Suprapubic skin (tissue), 4 donors: Measurements from ENCODE around the gene RNPS1. TPM values are rescaled to one million over a fixed set of nuclear protein-coding genes. Genes with fewer than 3 reads are reported as not detected.

ENCODE experiments used
- DNase-seq, 2 donors: peaks; one replicate each; pipeline ENCODE4 v3.0.0-alpha.2; 2019; ENCODE audit warnings: low spot score in 2 of 2
- H3K27ac ChIP-seq: fragments of 200-600 bp; sonication (generic); one replicate; pipeline ENCODE4 v1.5.1; 2019
- H3K27me3 ChIP-seq: fragments of 200-600 bp; sonication (generic); one replicate; pipeline ENCODE4 v1.5.1; 2019
- H3K36me3 ChIP-seq: fragments of 200-600 bp; sonication (generic); one replicate; pipeline ENCODE4 v1.5.1; 2019
- H3K4me1 ChIP-seq: fragments of 200-600 bp; sonication (generic); one replicate; pipeline ENCODE4 v1.5.1; 2019
- H3K4me3 ChIP-seq: fragments of 200-600 bp; sonication (generic); one replicate; pipeline ENCODE4 v1.5.1; 2019; ENCODE audit warnings: mild to moderate bottlenecking
- H3K9me3 ChIP-seq: fragments of 200-600 bp; sonication (generic); one replicate; pipeline ENCODE4 v1.5.1; 2019
- CTCF ChIP-seq, 2 donors: fragments of 200-600 bp in 1 of 2; fragments of 450-650 bp in 1 of 2; sonication (generic) in 1 of 2; IDR thresholded peaks; one replicate each; pipeline ENCODE4 v1.5.1; 2016 to 2019; ENCODE audit warnings: antibody characterized with exemption in 2 of 2, mild to moderate bottlenecking in 1 of 2, moderate library complexity in 1 of 2
- EP300 ChIP-seq: sonication (generic); formaldehyde crosslinking; IDR thresholded peaks from one replicate; pipeline ENCODE4 v1.6.1; 2017; ENCODE audit warnings: antibody characterized with exemption
- POLR2A ChIP-seq, 2 donors: fragments of 450-650 bp; IDR thresholded peaks; one replicate each; pipeline ENCODE4 v1.6.1; 2017; ENCODE audit warnings: antibody characterized with exemption in 2 of 2, mild to moderate bottlenecking in 2 of 2, moderate library complexity in 2 of 2
- POLR2AphosphoS5 ChIP-seq, 3 donors: sonication (generic); formaldehyde crosslinking; IDR thresholded peaks; one replicate each; pipeline ENCODE4 v1.6.1; 2017; ENCODE audit warnings: antibody characterized with exemption in 3 of 3
- WGBS: methylation state at CpG from one replicate; pipeline ENCODE4 v1.1.5; 2018; 5-methylcytosine and 5-hydroxymethylcytosine counted together
- total RNA-seq, 4 donors: library from RNA; depleted of rRNA; stranded (reverse); fragments of >200 nt; gene quantifications; one replicate each; pipeline ENCODE4 v1.1.0, GENCODE V29; 2016

The RNPS1 gene
- total RNA-seq, 4 donors from 2014 or later = 119 to 151 (median 146) TPM

- no peaks in the 10 kb centered on the region for H3K9me3 ChIP-seq
- no peak overlapping the region for H3K27ac ChIP-seq
- no peaks in the 10 kb centered on the region for H3K4me1 ChIP-seq
- no peaks in the 10 kb centered on the region for H3K27me3 ChIP-seq
- no peak for TF ChIP-seq POLR2AphosphoS5 (IDR thresholded peaks at IDR 0.05)
- no peak for TF ChIP-seq CTCF (IDR thresholded peaks at IDR 0.05)
- no peak for TF ChIP-seq POLR2A (IDR thresholded peaks at IDR 0.05)
- no peak for TF ChIP-seq EP300
- H3K4me3 ChIP-seq = no peak overlapping the region
- peaks cover 19% of the 10 kb centered on the region for H3K36me3 ChIP-seq
- WGBS = 94% methylated on average over 9 of the region's 17 CpGs
- DNase-seq = no peak
Measured at GRCh38 chr16:2286550-2286949, 18.6 kb upstream of the RNPS1 start.

- Histone ChIP-seq H3K4me3 (no peak overlapping the region), H3K27ac (no peak overlapping the region), H3K9me3 (no peaks in the 10 kb centered on the region), H3K27me3 (no peaks in the 10 kb centered on the region), H3K36me3 (peaks cover 19% of the 10 kb centered on the region), H3K4me1 (no peaks in the 10 kb centered on the region)
- no peak for DNase-seq
- 50% methylated on average over 2 of the region's 13 CpGs for WGBS
- TF ChIP-seq POLR2AphosphoS5 (IDR thresholded peaks at IDR 0.05) (no peak), EP300 (no peak), CTCF (IDR thresholded peaks at IDR 0.05) (no peak), POLR2A (IDR thresholded peaks at IDR 0.05) (no peak)
Measured at GRCh38 chr16:2285731-2286191, 17.8 kb upstream of the RNPS1 start.

GRCh38 chr16:2284797-2285576 is 17.1 kb upstream of the RNPS1 start:
- no peaks in the 10 kb centered on the region for H3K27me3 ChIP-seq
- DNase-seq = no peak
- no peak for TF ChIP-seq CTCF (IDR thresholded peaks at IDR 0.05)
- no peak for TF ChIP-seq EP300
- no peak for TF ChIP-seq POLR2AphosphoS5 (IDR thresholded peaks at IDR 0.05)
- TF ChIP-seq POLR2A (IDR thresholded peaks at IDR 0.05) = no peak
- H3K36me3 ChIP-seq = peaks cover 24% of the 10 kb centered on the region
- no peaks in the 10 kb centered on the region for H3K9me3 ChIP-seq
- H3K27ac ChIP-seq = no peak overlapping the region
- no peaks in the 10 kb centered on the region for H3K4me1 ChIP-seq
- no peak overlapping the region for H3K4me3 ChIP-seq
- 90% methylated on average over 16 of the region's 35 CpGs for WGBS

- H3K27ac ChIP-seq = no peak overlapping the region
- no peak for TF ChIP-seq EP300
- WGBS = 64% methylated on average over 17 of the region's 37 CpGs
Measured at GRCh38 chr16:2284001-2284770, 16.3 kb upstream of the RNPS1 start.

GRCh38 chr16:2282866-2283555 is 15.1 kb upstream of the RNPS1 start:
- Histone ChIP-seq H3K4me3 (no peak overlapping the region), H3K27me3 (no peaks in the 10 kb centered on the region), H3K9me3 (no peaks in the 10 kb centered on the region), H3K36me3 (peaks cover 15% of the 10 kb centered on the region), H3K4me1 (no peaks in the 10 kb centered on the region), H3K27ac (no peak overlapping the region)
- no CpG with 5 or more reads among the region's 26 CpGs for WGBS
- no peak for DNase-seq
- TF ChIP-seq EP300 (no peak), POLR2AphosphoS5 (IDR thresholded peaks at IDR 0.05) (no peak), CTCF (IDR thresholded peaks at IDR 0.05) (no peak), POLR2A (IDR thresholded peaks at IDR 0.05) (no peak)

More at GRCh38 chr16:2284001-2284770, 16.3 kb upstream of the RNPS1 start:
- H3K4me1 ChIP-seq = no peaks in the 10 kb centered on the region
- no peak for DNase-seq
- no peaks in the 10 kb centered on the region for H3K9me3 ChIP-seq
- H3K27me3 ChIP-seq = no peaks in the 10 kb centered on the region
- H3K4me3 ChIP-seq = no peak overlapping the region
- peaks cover 22% of the 10 kb centered on the region for H3K36me3 ChIP-seq
